ENCODE measurements around the gene TEX14.

Gene TEX14

DNA sequence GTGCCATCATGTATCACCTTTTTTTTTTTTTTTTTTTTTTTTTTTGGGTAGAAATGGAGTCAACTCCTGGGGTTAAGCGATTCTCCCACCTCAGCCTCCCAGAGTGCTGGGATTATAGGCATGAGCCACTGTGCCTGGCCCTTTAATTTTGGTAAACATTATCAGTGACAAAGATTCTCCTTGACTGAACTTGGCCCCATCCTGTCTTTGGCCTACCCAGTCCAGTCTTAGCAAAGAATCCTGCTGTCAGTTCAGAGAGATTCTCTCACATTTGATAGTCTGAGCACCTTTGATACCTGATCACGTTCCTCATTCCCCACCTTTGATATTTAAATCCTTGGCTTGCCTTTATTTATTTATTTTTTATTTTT, 12.1 kb upstream of the TEX14 start:
- CTCF ChIA-PET, result interaction anchor here (0.6 kb wide), 1 partner anchor 391 kb away, joined by 3 read pairs; no protein-coding TSS in a partner anchor
- no peak for TF ChIP-seq BHLHE40 (IDR thresholded peaks at IDR 0.05; ENCODE audit: borderline replicate concordance)
- no peak for TF ChIP-seq L3MBTL2 (conservative IDR thresholded peaks at IDR 0.05)
- no peak for TF ChIP-seq FOXM1 (IDR thresholded peaks at IDR 0.05; ENCODE audit: borderline replicate concordance)
- no peak for TF ChIP-seq HDGF (IDR thresholded peaks at IDR 0.05; ENCODE audit: borderline replicate concordance)
- TF ChIP-seq ARNT (IDR thresholded peaks at IDR 0.05), result no peak
- TF ChIP-seq PKNOX1 (IDR thresholded peaks at IDR 0.05), result no peak
- no peak for TF ChIP-seq FOXA1 (IDR thresholded peaks at IDR 0.05)
- TF ChIP-seq SUZ12 (IDR thresholded peaks at IDR 0.05), result no peak
- TF ChIP-seq LEF1 (IDR thresholded peaks at IDR 0.05; ENCODE audit: borderline replicate concordance), result no peak
- no peak for TF ChIP-seq NFRKB (IDR thresholded peaks at IDR 0.05)
- TF ChIP-seq CTBP1 (IDR thresholded peaks at IDR 0.05; ENCODE audit: borderline replicate concordance), result no peak
- no peak for TF ChIP-seq SP1 (IDR thresholded peaks at IDR 0.05)
- TF ChIP-seq ZNF384 (IDR thresholded peaks at IDR 0.05), result no peak
- TF ChIP-seq TARDBP (IDR thresholded peaks at IDR 0.05), result no peak
- no peak for TF ChIP-seq ELF4 (IDR thresholded peaks at IDR 0.05)
- TF ChIP-seq FOXK2 (IDR thresholded peaks at IDR 0.05), result no peak
- POLR2A ChIA-PET, result no interaction called here
- DNase-seq (ENCODE audit: extremely low spot score), result no peak

GRCh38 chr17:58703137-58703915, 11.5 kb upstream of the TEX14 start:
- DNase-seq (ENCODE audit: extremely low spot score), result no peak
- ChIA-PET CTCF (interaction anchor here (0.6 to 1.4 kb wide), 2 partner anchors 8 to 391 kb away, joined by 3 read pairs; no protein-coding TSS in a partner anchor), POLR2A (no interaction called here)
- TF ChIP-seq ELF4 (IDR thresholded peaks at IDR 0.05), result no peak
- TF ChIP-seq ARNT (IDR thresholded peaks at IDR 0.05), result no peak
- TF ChIP-seq FOXM1 (IDR thresholded peaks at IDR 0.05; ENCODE audit: borderline replicate concordance), result no peak
- no peak for TF ChIP-seq BHLHE40 (IDR thresholded peaks at IDR 0.05; ENCODE audit: borderline replicate concordance)
- TF ChIP-seq NFRKB (IDR thresholded peaks at IDR 0.05), result no peak
- TF ChIP-seq ZNF384 (IDR thresholded peaks at IDR 0.05), result no peak
- no peak for TF ChIP-seq HDGF (IDR thresholded peaks at IDR 0.05; ENCODE audit: borderline replicate concordance)
- no peak for TF ChIP-seq TARDBP (IDR thresholded peaks at IDR 0.05)
- TF ChIP-seq SUZ12 (IDR thresholded peaks at IDR 0.05), result no peak
- TF ChIP-seq FOXK2 (IDR thresholded peaks at IDR 0.05), result no peak
- no peak for TF ChIP-seq PKNOX1 (IDR thresholded peaks at IDR 0.05)
- no peak for TF ChIP-seq SP1 (IDR thresholded peaks at IDR 0.05)
- TF ChIP-seq LEF1 (IDR thresholded peaks at IDR 0.05; ENCODE audit: borderline replicate concordance), result no peak
- no peak for TF ChIP-seq L3MBTL2 (conservative IDR thresholded peaks at IDR 0.05)
- TF ChIP-seq CTBP1 (IDR thresholded peaks at IDR 0.05; ENCODE audit: borderline replicate concordance), result no peak
- no peak for TF ChIP-seq FOXA1 (IDR thresholded peaks at IDR 0.05)

DNA sequence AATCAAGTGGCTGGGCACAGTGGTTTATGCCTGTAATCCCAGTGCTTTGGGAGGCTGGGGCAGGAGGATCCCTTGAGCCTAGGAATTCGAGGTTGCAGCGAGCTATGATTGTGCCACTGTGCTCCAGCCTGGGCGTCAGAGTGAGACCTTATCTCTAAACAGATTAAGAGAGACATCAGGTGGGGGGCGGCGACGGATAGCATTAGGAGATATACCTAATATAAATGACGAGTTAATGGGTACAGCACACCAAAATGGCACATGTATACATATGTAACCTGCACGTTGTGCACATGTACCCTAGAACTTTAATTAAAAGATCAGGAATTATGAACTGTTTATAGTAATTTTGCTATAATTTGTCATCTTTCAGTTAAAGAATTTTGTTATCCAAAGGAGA, 10.9 kb upstream of the TEX14 start:
- no peak for TF ChIP-seq FOXA1 (IDR thresholded peaks at IDR 0.05)
- no peak for TF ChIP-seq TARDBP (IDR thresholded peaks at IDR 0.05)
- TF ChIP-seq CTBP1 (IDR thresholded peaks at IDR 0.05; ENCODE audit: borderline replicate concordance), result no peak
- no peak for TF ChIP-seq ZNF384 (IDR thresholded peaks at IDR 0.05)
- no peak for TF ChIP-seq HDGF (IDR thresholded peaks at IDR 0.05; ENCODE audit: borderline replicate concordance)
- no peak for TF ChIP-seq SUZ12 (IDR thresholded peaks at IDR 0.05)
- TF ChIP-seq FOXM1 (IDR thresholded peaks at IDR 0.05; ENCODE audit: borderline replicate concordance), result no peak
- TF ChIP-seq NFRKB (IDR thresholded peaks at IDR 0.05), result no peak
- TF ChIP-seq LEF1 (IDR thresholded peaks at IDR 0.05; ENCODE audit: borderline replicate concordance), result no peak
- no peak for TF ChIP-seq PKNOX1 (IDR thresholded peaks at IDR 0.05)
- no peak for TF ChIP-seq ARNT (IDR thresholded peaks at IDR 0.05)
- DNase-seq (ENCODE audit: extremely low spot score), result no peak
- POLR2A ChIA-PET, result interaction anchor here (1.8 kb wide), 1 partner anchor 71 kb away, joined by 8 read pairs; no protein-coding TSS in a partner anchor
- CTCF ChIA-PET, result interaction anchor here (1.4 kb wide), 1 partner anchor 9 kb away, joined by 3 read pairs; no protein-coding TSS in a partner anchor

DNA sequence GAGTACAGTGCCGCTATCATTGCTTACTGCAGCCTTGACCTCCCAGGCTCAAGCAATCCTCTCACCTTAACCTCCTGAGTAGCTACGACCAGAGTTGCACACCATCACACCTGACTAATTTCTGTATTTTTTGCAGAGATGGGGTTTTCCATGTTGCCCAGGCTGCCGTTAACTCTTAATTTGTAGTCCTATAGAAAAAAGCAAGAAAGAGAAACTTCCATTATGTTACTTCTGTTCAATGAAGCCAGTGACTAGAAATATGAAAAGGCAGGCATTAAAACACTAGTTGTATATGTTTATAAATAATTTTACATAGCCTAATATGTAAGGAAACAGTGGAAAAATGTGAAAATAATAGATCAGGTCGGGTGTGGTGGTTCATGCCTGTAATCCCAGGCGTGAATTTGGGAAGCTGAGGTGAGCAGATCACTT, 10.2 kb upstream of the TEX14 start:
- ChIA-PET CTCF (interaction anchor here (0.6 to 1.4 kb wide), 2 partner anchors 8 to 9 kb away, joined by 3 read pairs; no protein-coding TSS in a partner anchor), POLR2A (interaction anchor here (1.8 kb wide), 1 partner anchor 71 kb away, joined by 8 read pairs; no protein-coding TSS in a partner anchor)
- no peak for TF ChIP-seq TARDBP (IDR thresholded peaks at IDR 0.05)
- TF ChIP-seq LEF1 (IDR thresholded peaks at IDR 0.05; ENCODE audit: borderline replicate concordance), result no peak
- no peak for TF ChIP-seq FOXM1 (IDR thresholded peaks at IDR 0.05; ENCODE audit: borderline replicate concordance)
- no peak for TF ChIP-seq ZNF384 (IDR thresholded peaks at IDR 0.05)
- no peak for TF ChIP-seq L3MBTL2 (conservative IDR thresholded peaks at IDR 0.05)
- no peak for TF ChIP-seq FOXK2 (IDR thresholded peaks at IDR 0.05)
- TF ChIP-seq SUZ12 (IDR thresholded peaks at IDR 0.05), result no peak
- no peak for TF ChIP-seq FOXA1 (IDR thresholded peaks at IDR 0.05)
- TF ChIP-seq CTBP1 (IDR thresholded peaks at IDR 0.05; ENCODE audit: borderline replicate concordance), result no peak
- TF ChIP-seq SP1 (IDR thresholded peaks at IDR 0.05), result no peak
- TF ChIP-seq BHLHE40 (IDR thresholded peaks at IDR 0.05; ENCODE audit: borderline replicate concordance), result no peak
- no peak for TF ChIP-seq ARNT (IDR thresholded peaks at IDR 0.05)
- DNase-seq (ENCODE audit: extremely low spot score), result no peak

DNA sequence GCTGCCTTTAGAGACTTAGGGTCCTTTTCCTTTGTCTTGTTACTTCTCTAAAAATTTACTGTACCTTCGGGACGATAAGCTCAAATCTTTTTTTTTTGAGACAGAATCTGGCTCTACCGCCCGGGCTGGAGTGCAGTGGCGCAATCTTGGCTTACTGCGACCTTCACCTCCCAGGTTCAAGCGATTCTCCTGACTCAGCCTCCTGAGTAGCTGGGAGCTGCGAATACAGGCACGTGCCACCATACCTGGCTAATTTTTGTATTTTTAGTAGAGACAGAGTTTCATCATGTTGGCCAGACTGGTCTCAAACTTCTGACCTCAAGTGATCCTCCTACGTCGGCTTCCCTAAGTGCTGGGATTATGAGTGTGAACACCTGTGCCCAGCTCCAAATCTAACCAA, 7.9 kb upstream of the TEX14 start:
- no peak for DNase-seq (ENCODE audit: extremely low spot score)
- ChIA-PET CTCF (interaction anchor here (0.8 to 0.9 kb wide), 2 partner anchors 16 to 122 kb away, joined by 3 to 4 read pairs; no protein-coding TSS in a partner anchor), POLR2A (no interaction called here)
- TF ChIP-seq ELF4 (IDR thresholded peaks at IDR 0.05) (no peak), NFRKB (IDR thresholded peaks at IDR 0.05) (no peak), CTBP1 (IDR thresholded peaks at IDR 0.05; ENCODE audit: borderline replicate concordance) (no peak), ZNF384 (IDR thresholded peaks at IDR 0.05) (no peak), BHLHE40 (IDR thresholded peaks at IDR 0.05; ENCODE audit: borderline replicate concordance) (no peak), SUZ12 (IDR thresholded peaks at IDR 0.05) (no peak), L3MBTL2 (conservative IDR thresholded peaks at IDR 0.05) (no peak), FOXM1 (IDR thresholded peaks at IDR 0.05; ENCODE audit: borderline replicate concordance) (no peak), TARDBP (IDR thresholded peaks at IDR 0.05) (no peak), ARNT (IDR thresholded peaks at IDR 0.05) (no peak), SP1 (IDR thresholded peaks at IDR 0.05) (no peak), HDGF (IDR thresholded peaks at IDR 0.05; ENCODE audit: borderline replicate concordance) (no peak), FOXA1 (IDR thresholded peaks at IDR 0.05) (no peak), LEF1 (IDR thresholded peaks at IDR 0.05; ENCODE audit: borderline replicate concordance) (no peak), FOXK2 (IDR thresholded peaks at IDR 0.05) (no peak), PKNOX1 (IDR thresholded peaks at IDR 0.05) (no peak)

Data from HEK293T (cell line).